Kidney (tissue), 14 donors: ENCODE measurements around the gene CMIP. TPM values are rescaled to one million over a fixed set of nuclear protein-coding genes. Genes with fewer than 3 reads are reported as not detected.

Experiments used
- DNase-seq, 5 donors: peaks; one replicate each; pipeline ENCODE4 v3.0.0-alpha.2; 2013 to 2020
- FAIRE-seq: peaks from 2 replicates; lab custom pipeline; 2012; peaks lifted over from hg19 to GRCh38; lab: Jason Lieb, UNC
- H3K27ac ChIP-seq, 2 donors: one replicate each; pipeline ENCODE4 v1.7.0; 2013; ENCODE audit warnings: low read depth in 2 of 2, low read length in 2 of 2, inconsistent platforms in 1 of 2
- H3K27me3 ChIP-seq: one replicate; pipeline ENCODE4 v1.7.1; 2013; ENCODE audit warnings: low read length, inconsistent platforms; ENCODE audit not compliant: control insufficient read depth, insufficient read depth
- H3K36me3 ChIP-seq, 3 donors: one replicate each; pipeline versions ENCODE4 v1.7.0 to v1.7.1; 2013; ENCODE audit warnings: low read length in 3 of 3, control low read depth in 1 of 3, inconsistent platforms in 1 of 3; ENCODE audit not compliant: insufficient read depth in 3 of 3, control insufficient read depth in 2 of 3
- H3K4me1 ChIP-seq, 3 donors: one replicate each; pipeline versions ENCODE4 v1.7.0 to v1.7.1; 2013; ENCODE audit warnings: low read length in 3 of 3, inconsistent platforms in 1 of 3, low read depth in 1 of 3; ENCODE audit not compliant: control insufficient read depth in 2 of 3, insufficient read depth in 2 of 3
- H3K4me3 ChIP-seq, 3 donors: one replicate each; pipeline versions ENCODE4 v1.7.0 to v1.8.1; 2013; ENCODE audit warnings: low read length in 3 of 3, control low read depth in 1 of 3, inconsistent platforms in 1 of 3
- H3K9ac ChIP-seq, 3 donors: one replicate each; pipeline versions ENCODE4 v1.7.0 to v1.7.1; 2013; ENCODE audit warnings: low read length in 3 of 3, control low read depth in 1 of 3, inconsistent platforms in 1 of 3
- H3K9me3 ChIP-seq, 3 donors: one replicate each; pipeline versions ENCODE4 v1.7.0 to v1.7.1; 2013; ENCODE audit warnings: low read length in 3 of 3, control low read depth in 1 of 3, inconsistent platforms in 1 of 3; ENCODE audit not compliant: control insufficient read depth in 2 of 3, insufficient read depth in 1 of 3
- intact Hi-C: fragments of 100-400 bp; cut with DNase I; formaldehyde crosslinking; loops from one replicate; pipeline ENCODE4 v1.11.1; 2022
- polyA plus RNA-seq: library from polyadenylated mRNA; stranded (reverse); fragments of 350-450 nt; fragmentation: Illumina TruSeq; extraction: RNeasy Lipid Tissue Mini Kit (QIAGEN cat#74804); gene quantifications from one replicate; pipeline ENCODE4 v1.2.3, GENCODE V29; 2014; ENCODE audit warnings: low read depth, low replicate concordance; ENCODE audit not compliant: insufficient read depth
- total RNA-seq: library from RNA; stranded (reverse); fragmentation: NEBNext Ultra II Directional; extraction: Animal tissue kit (Norgen Biotek cat#: 25700); gene quantifications from one replicate; pipeline ENCODE4 v1.2.1, GENCODE V29; 2021
- TF ChIP-seq, protein P1 (sequence below): IDR thresholded peaks from 3 replicates; pipeline ENCODE4 v1.5.1; 2012; ENCODE audit warnings: mild to moderate bottlenecking, moderate library complexity, borderline replicate concordance; ENCODE audit not compliant: insufficient read depth; ENCODE audit errors: extremely low read depth
- donor health status: control.
- donor health status: control.
- donor health status: control.
- donor health status: control.
- donor health status: control.
- donor health status: DM: yes; HTN: yes; CAD: no.
- donor health status: Normal renal cell carcinoma (clear cell type).

The CMIP gene
- total and polyA plus RNA-seq, 2 donors from 2014 or later, result 16.6 to 65.7 TPM

DNA sequence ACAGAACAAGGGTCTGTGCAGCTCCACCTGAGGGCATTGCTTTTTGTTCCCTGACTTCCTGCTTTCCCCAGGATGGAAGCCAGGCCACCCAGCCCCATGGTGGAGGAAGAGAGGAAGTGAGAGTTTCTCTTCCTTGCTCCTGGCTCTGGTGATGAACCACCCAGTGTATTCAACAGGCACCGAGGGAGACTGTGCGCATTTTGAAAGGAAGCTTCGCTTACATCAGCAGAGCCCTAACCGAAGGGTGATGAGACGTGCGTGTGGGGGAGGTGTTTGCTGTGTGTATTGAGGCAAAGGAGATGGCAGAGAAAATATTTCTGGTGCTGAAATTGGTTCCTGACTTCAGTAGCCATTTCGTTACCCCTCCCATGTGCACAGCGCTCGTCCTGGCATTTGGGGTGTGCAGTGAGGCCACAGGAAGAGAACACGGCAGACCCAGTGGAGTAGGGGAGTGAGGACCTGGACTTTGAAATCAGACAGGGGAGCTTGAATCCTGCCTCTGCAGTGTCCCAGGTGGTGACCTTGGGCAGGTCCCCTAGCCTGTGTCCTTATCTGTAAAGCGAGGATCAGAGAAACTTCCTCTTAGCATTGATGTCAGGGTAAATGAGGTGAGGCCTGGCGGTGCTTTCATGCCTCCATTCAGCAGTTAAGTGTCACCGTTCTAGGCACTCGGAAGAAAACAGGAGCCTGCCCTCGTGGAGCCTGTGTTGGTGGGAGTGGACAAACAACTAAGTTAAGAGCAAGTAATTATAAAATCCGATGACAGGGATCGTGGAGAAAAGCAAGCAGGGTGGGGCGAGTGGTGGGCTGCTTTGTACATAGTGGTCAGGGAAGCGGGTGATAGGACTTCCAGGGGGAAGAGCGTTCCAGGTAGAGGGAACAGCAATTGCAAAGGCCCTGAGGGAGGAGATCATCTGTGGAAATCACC, 7.4 kb downstream of the CMIP start:
- Histone ChIP-seq H3K4me1 (peaks cover 3 to 76% (median 60%) of the 10 kb centered on the region in 3 donors), H3K27me3 (no peaks in the 10 kb centered on the region), H3K4me3 (peak overlapping the region in 1 of 3 donors; percentile 11), H3K36me3 (no peaks in the 10 kb centered on the region), H3K9me3 (no peaks in the 10 kb centered on the region), H3K27ac (peak overlapping the region; percentile 6 to 45), H3K9ac (peak overlapping the region in 1 of 3 donors; percentile 6)
- DNase-seq (peak in 3 of 5 donors; percentile 44 to 53 (median 51)), FAIRE-seq (no peak)
- TF ChIP-seq, protein P1, sequence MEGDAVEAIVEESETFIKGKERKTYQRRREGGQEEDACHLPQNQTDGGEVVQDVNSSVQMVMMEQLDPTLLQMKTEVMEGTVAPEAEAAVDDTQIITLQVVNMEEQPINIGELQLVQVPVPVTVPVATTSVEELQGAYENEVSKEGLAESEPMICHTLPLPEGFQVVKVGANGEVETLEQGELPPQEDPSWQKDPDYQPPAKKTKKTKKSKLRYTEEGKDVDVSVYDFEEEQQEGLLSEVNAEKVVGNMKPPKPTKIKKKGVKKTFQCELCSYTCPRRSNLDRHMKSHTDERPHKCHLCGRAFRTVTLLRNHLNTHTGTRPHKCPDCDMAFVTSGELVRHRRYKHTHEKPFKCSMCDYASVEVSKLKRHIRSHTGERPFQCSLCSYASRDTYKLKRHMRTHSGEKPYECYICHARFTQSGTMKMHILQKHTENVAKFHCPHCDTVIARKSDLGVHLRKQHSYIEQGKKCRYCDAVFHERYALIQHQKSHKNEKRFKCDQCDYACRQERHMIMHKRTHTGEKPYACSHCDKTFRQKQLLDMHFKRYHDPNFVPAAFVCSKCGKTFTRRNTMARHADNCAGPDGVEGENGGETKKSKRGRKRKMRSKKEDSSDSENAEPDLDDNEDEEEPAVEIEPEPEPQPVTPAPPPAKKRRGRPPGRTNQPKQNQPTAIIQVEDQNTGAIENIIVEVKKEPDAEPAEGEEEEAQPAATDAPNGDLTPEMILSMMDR, result no peak
- intact Hi-C loops, result no loop called here

DNA sequence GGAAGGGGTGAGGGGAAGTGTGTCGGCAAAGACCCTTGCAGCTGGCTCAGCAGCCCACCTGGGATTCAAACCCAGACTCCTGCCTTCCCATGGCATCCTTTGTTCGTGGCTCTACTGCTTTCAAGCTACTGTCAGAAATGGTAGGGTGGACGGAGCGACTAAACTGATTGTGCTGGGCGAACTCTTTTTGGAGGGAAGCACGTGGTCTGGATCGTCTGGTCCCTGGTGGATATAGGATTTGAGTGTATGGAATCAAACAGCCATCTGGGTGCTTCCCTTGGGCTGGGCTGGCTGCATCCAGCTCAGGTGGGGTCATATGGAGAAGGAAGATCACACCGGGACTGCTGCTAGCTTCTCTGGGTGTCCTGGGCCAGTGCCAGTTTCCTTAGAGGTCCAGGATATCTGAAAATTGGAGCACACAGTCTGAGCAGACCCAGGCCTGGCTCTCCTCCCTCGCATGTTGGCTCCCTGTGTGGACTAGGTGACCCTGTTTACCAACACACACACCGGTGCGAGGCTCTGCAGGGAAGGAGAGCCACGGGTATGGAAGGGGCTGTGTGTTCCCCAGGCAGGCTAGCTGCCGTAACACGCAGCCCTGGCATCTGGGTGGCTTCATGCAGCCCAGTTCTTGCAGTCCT, 8.6 kb downstream of the CMIP start:
- TF ChIP-seq, protein P1, result no peak
- H3K36me3 ChIP-seq, result no peaks in the 10 kb centered on the region
- H3K27me3 ChIP-seq, result no peaks in the 10 kb centered on the region
- DNase-seq, result no peak
- H3K9me3 ChIP-seq, result no peaks in the 10 kb centered on the region
- intact Hi-C loops, result no loop called here
- H3K27ac ChIP-seq, result peak overlapping the region in 1 of 2 donors; percentile 9
- no peak for FAIRE-seq
- peak overlapping the region in 1 of 3 donors; percentile 12 for H3K9ac ChIP-seq
- H3K4me1 ChIP-seq, result peaks cover 3 to 76% (median 63%) of the 10 kb centered on the region in 3 donors
- no peak overlapping the region for H3K4me3 ChIP-seq

DNA sequence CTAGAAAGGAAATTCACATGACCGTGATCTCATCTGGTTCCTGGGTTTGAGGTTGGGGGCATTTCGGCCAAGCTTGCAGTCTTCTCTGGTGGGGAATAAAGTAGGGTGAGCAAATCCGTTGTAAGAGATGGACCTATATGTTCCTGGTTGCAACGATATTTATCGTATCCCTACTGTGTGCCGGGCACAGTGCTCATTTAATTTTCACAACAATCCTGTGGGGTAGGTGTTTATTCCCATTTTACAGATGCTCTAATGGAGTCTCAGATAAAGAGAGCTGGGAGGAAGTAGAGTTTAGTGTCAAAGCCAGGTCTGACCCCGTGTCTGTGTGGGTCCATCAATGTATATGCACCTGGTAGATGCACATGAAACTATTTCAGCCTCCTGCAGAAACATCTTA, 9.4 kb downstream of the CMIP start:
- intact Hi-C loops, result no loop called here
- no peak for DNase-seq
- no peak overlapping the region for H3K4me3 ChIP-seq
- no peaks in the 10 kb centered on the region for H3K9me3 ChIP-seq
- H3K27me3 ChIP-seq, result no peaks in the 10 kb centered on the region
- no peaks in the 10 kb centered on the region for H3K36me3 ChIP-seq
- no peak overlapping the region for H3K27ac ChIP-seq
- H3K4me1 ChIP-seq, result peaks cover 3 to 77% (median 64%) of the 10 kb centered on the region in 3 donors
- FAIRE-seq, result no peak
- TF ChIP-seq, protein P1, result no peak
- no peak overlapping the region for H3K9ac ChIP-seq
